SK-N-SH treated with all-trans-retinoic acid at 6 μM for 48 hours (cell line): ENCODE data around the gene IL17B.

Experiments
- ARNTL ChIP-seq: fragments of 450-650 bp; formaldehyde crosslinking; IDR thresholded peaks from 2 replicates; pipeline ENCODE4 v1.5.0; 2020; ENCODE audit warnings: low read depth, mild to moderate bottlenecking, moderate library complexity, borderline replicate concordance
- BACH2 ChIP-seq: fragments of 250-450 bp; sonication (Bioruptor Pico); IDR thresholded peaks from 2 replicates; pipeline ENCODE4 v1.9.0; 2021; ENCODE audit warnings: mild to moderate bottlenecking, borderline replicate concordance
- GLIS3 ChIP-seq: fragments of 250-450 bp; sonication (Bioruptor Pico); IDR thresholded peaks from 2 replicates; pipeline ENCODE4 v1.5.0; 2020; ENCODE audit warnings: mild to moderate bottlenecking, moderate library complexity
- ISL1 ChIP-seq: fragments of 250-450 bp; sonication (Bioruptor Pico); IDR thresholded peaks from 2 replicates; pipeline ENCODE4 v2.1.2; 2022; ENCODE audit warnings: mild to moderate bottlenecking, moderate library complexity
- PPARA ChIP-seq: fragments of 250-450 bp; sonication (Bioruptor Pico); IDR thresholded peaks from 2 replicates; pipeline ENCODE4 v1.5.0; 2020; ENCODE audit warnings: mild to moderate bottlenecking, borderline replicate concordance
- RARB ChIP-seq: fragments of 250-450 bp; sonication (Bioruptor Pico); IDR thresholded peaks from 2 replicates; pipeline ENCODE4 v1.8.0; 2021; ENCODE audit warnings: mild to moderate bottlenecking, moderate library complexity
- SNAI2 ChIP-seq: fragments of 250-450 bp; sonication (Bioruptor Pico); IDR thresholded peaks from 2 replicates; pipeline ENCODE4 v1.5.0; 2020; ENCODE audit warnings: mild to moderate bottlenecking, moderate library complexity
- TCF4 ChIP-seq: fragments of 250-450 bp; sonication (Bioruptor Pico); IDR thresholded peaks from 2 replicates; pipeline ENCODE4 v1.8.0; 2021; ENCODE audit warnings: mild to moderate bottlenecking, moderate library complexity, borderline replicate concordance
- TOX ChIP-seq: fragments of 250-450 bp; sonication (Bioruptor Pico); IDR thresholded peaks from 2 replicates; pipeline ENCODE4 v1.8.0; 2021; ENCODE audit warnings: mild to moderate bottlenecking, moderate library complexity, borderline replicate concordance
- ZC3H10 ChIP-seq: fragments of 250-450 bp; sonication (Bioruptor Pico); IDR thresholded peaks from 2 replicates; pipeline ENCODE4 v1.5.1; 2021; ENCODE audit warnings: mild to moderate bottlenecking, moderate library complexity
- ZFP3 ChIP-seq: fragments of 250-450 bp; sonication (Bioruptor Pico); IDR thresholded peaks from 2 replicates; pipeline ENCODE4 v1.5.0; 2020; ENCODE audit warnings: mild to moderate bottlenecking, moderate library complexity
- TF ChIP-seq, protein P1 (sequence below): fragments of 250-450 bp; sonication (Bioruptor Pico); IDR thresholded peaks from 2 replicates; pipeline ENCODE4 v1.5.0; 2020; ENCODE audit warnings: mild to moderate bottlenecking, moderate library complexity
- TF ChIP-seq, protein P2 (sequence below): fragments of 250-450 bp; sonication (Bioruptor Pico); IDR thresholded peaks from 2 replicates; pipeline ENCODE4 v1.8.0; 2021; ENCODE audit warnings: low read depth, mild to moderate bottlenecking, moderate library complexity, borderline replicate concordance
- TF ChIP-seq, protein P3 (sequence below): fragments of 250-450 bp; sonication (Bioruptor Pico); IDR thresholded peaks from 2 replicates; pipeline ENCODE4 v1.8.0; 2020; ENCODE audit warnings: mild to moderate bottlenecking, moderate library complexity, borderline replicate concordance

DNA sequence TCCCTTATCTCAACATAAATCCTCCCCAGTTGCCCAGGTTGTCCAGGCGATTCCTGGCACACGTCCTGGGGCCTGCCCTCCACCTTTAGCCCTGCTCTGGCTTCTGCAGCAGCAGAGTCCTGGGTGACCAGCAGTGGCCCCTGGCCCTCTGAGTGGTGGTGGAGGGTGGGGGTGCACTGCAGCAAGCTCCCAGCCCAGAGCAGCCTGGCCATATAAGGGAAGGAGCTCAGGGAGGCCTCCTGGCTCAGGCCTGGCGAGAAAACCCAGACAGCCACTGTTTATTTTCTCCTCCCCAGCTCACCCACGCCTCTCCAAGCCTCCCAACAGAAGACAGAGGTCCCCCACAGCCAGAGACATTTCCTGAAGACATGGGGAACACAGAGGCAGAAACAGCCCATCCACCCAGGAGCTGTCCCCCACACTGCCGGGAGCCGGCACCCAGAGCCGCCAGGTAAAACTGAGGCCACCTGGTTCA is 44.7 kb upstream of the IL17B start:
- TF ChIP-seq, protein P1, sequence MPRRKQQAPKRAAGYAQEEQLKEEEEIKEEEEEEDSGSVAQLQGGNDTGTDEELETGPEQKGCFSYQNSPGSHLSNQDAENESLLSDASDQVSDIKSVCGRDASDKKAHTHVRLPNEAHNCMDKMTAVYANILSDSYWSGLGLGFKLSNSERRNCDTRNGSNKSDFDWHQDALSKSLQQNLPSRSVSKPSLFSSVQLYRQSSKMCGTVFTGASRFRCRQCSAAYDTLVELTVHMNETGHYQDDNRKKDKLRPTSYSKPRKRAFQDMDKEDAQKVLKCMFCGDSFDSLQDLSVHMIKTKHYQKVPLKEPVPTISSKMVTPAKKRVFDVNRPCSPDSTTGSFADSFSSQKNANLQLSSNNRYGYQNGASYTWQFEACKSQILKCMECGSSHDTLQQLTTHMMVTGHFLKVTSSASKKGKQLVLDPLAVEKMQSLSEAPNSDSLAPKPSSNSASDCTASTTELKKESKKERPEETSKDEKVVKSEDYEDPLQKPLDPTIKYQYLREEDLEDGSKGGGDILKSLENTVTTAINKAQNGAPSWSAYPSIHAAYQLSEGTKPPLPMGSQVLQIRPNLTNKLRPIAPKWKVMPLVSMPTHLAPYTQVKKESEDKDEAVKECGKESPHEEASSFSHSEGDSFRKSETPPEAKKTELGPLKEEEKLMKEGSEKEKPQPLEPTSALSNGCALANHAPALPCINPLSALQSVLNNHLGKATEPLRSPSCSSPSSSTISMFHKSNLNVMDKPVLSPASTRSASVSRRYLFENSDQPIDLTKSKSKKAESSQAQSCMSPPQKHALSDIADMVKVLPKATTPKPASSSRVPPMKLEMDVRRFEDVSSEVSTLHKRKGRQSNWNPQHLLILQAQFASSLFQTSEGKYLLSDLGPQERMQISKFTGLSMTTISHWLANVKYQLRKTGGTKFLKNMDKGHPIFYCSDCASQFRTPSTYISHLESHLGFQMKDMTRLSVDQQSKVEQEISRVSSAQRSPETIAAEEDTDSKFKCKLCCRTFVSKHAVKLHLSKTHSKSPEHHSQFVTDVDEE (CRISPR knock-in tag) = no peak
- TF ChIP-seq ARNTL (no peak), RARB (CRISPR knock-in tag) (no peak), GLIS3 (CRISPR knock-in tag) (no peak), BACH2 (CRISPR knock-in tag) (no peak), ZC3H10 (CRISPR knock-in tag) (no peak), TOX (no peak), PPARA (CRISPR knock-in tag) (no peak), SNAI2 (CRISPR knock-in tag) (no peak), TCF4 (CRISPR knock-in tag) (no peak), ISL1 (CRISPR knock-in tag) (no peak), ZFP3 (CRISPR knock-in tag) (no peak)
- TF ChIP-seq, protein P2, sequence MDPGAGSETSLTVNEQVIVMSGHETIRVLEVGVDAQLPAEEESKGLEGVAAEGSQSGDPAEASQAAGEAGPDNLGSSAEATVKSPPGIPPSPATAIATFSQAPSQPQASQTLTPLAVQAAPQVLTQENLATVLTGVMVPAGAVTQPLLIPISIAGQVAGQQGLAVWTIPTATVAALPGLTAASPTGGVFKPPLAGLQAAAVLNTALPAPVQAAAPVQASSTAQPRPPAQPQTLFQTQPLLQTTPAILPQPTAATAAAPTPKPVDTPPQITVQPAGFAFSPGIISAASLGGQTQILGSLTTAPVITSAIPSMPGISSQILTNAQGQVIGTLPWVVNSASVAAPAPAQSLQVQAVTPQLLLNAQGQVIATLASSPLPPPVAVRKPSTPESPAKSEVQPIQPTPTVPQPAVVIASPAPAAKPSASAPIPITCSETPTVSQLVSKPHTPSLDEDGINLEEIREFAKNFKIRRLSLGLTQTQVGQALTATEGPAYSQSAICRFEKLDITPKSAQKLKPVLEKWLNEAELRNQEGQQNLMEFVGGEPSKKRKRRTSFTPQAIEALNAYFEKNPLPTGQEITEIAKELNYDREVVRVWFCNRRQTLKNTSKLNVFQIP (CRISPR knock-in tag) = no peak
- TF ChIP-seq, protein P3, sequence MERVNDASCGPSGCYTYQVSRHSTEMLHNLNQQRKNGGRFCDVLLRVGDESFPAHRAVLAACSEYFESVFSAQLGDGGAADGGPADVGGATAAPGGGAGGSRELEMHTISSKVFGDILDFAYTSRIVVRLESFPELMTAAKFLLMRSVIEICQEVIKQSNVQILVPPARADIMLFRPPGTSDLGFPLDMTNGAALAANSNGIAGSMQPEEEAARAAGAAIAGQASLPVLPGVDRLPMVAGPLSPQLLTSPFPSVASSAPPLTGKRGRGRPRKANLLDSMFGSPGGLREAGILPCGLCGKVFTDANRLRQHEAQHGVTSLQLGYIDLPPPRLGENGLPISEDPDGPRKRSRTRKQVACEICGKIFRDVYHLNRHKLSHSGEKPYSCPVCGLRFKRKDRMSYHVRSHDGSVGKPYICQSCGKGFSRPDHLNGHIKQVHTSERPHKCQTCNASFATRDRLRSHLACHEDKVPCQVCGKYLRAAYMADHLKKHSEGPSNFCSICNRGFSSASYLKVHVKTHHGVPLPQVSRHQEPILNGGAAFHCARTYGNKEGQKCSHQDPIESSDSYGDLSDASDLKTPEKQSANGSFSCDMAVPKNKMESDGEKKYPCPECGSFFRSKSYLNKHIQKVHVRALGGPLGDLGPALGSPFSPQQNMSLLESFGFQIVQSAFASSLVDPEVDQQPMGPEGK = no peak
